K562 (cell line): ENCODE data around the gene ZDHHC20. TPM values are rescaled to one million over a fixed set of nuclear protein-coding genes. Genes with fewer than 3 reads are reported as not detected.

Experiments used
- ATAC-seq: fragments of 200-7000 bp; cut with Tn5 transposase; 3 replicates; pipeline ENCODE4 v1.9.1; 2020; ENCODE audit warnings: moderate library complexity
- BruUV-seq: library from RNA; stranded (reverse); fragments of 400-500 nt; replicated peaks from 2 replicates; lab custom pipeline; 2021; lab: Mats Ljungman, UMichigan
- CTCF ChIA-PET: fragments of 300-600 bp; formaldehyde crosslinking; extraction: SDS; loops from one replicate; lab custom pipeline; 2021; ENCODE audit warnings: low intra/inter-chr PET ratio; lab: Yijun Ruan, JAX
- POLR2A ChIA-PET: fragments of 300-600, 350-650 bp; sonication (Branson Sonifier 250); formaldehyde crosslinking; extraction: SDS; loops from one replicate; lab custom pipeline; 2021; ENCODE audit warnings: antibody characterized with exemption, inconsistent platforms; lab: Yijun Ruan, JAX
- DNase-seq, 4 experiments: peaks; one replicate each; pipeline versions ENCODE4 v3.0.0 to v3.0.0-alpha.2; 2011 to 2018; ENCODE audit warnings: low spot score in 3 of 4, mixed read lengths in 3 of 4; ENCODE audit errors: extremely low read depth in 1 of 4
- FAIRE-seq: peaks from 2 replicates; lab custom pipeline; 2011; peaks lifted over from hg19 to GRCh38; lab: Jason Lieb, UNC
- H2AFZ ChIP-seq: 2 replicates; pipeline ENCODE4 v1.6.0; 2011; ENCODE audit warnings: low read depth, low read length, control low read depth, inconsistent platforms
- H3K27ac ChIP-seq: fragments of 200-600 bp; 3 replicates; pipeline ENCODE4 v1.8.0; 2011; ENCODE audit warnings: low read depth, mild to moderate bottlenecking, control low read depth, inconsistent platforms, low read length, moderate library complexity, mixed read lengths; ENCODE audit errors: extremely low read depth
- H3K27me3 ChIP-seq, 2 experiments: fragments of 300-600 bp in 1 of 2; 2 replicates in 1 of 2; 3 replicates in 1 of 2; pipeline versions ENCODE4 v1.6.0 to v1.8.0; 2011; ENCODE audit warnings: inconsistent platforms in 2 of 2, low read length in 2 of 2, mild to moderate bottlenecking in 1 of 2, mixed read lengths in 1 of 2, moderate library complexity in 1 of 2; ENCODE audit not compliant: control insufficient read depth in 2 of 2, insufficient read depth in 2 of 2
- H3K36me3 ChIP-seq: fragments of 300-600 bp; 3 replicates; pipeline ENCODE4 v1.8.0; 2011; ENCODE audit warnings: mild to moderate bottlenecking, low read length, inconsistent platforms; ENCODE audit not compliant: control insufficient read depth, insufficient read depth
- H3K4me1 ChIP-seq, 2 experiments: fragments of 200-600 bp in 1 of 2; replicated peaks in 1 of 2; 2 replicates in 1 of 2; 3 replicates in 1 of 2; pipeline versions ENCODE4 v1.5.1 to v1.8.0; 2011; ENCODE audit warnings: inconsistent platforms in 2 of 2, low read length in 2 of 2, mild to moderate bottlenecking in 1 of 2, mixed read lengths in 1 of 2, moderate library complexity in 1 of 2; ENCODE audit not compliant: control insufficient read depth in 2 of 2, insufficient read depth in 2 of 2
- H3K4me2 ChIP-seq: 2 replicates; pipeline ENCODE4 v1.6.1; 2011; ENCODE audit warnings: low read length, control low read depth, inconsistent platforms, mixed read lengths; ENCODE audit not compliant: insufficient read depth
- H3K4me3 ChIP-seq: fragments of 200-600 bp; sonication (generic), shearing (Covaris generic); 2 replicates; pipeline ENCODE4 v1.5.1; 2016; ENCODE audit warnings: control low read depth, inconsistent platforms
- H3K79me2 ChIP-seq: fragments of 200-600 bp; 3 replicates; pipeline ENCODE4 v1.8.0; 2011; ENCODE audit warnings: low read length, inconsistent platforms; ENCODE audit not compliant: control insufficient read depth, insufficient read depth
- H3K9ac ChIP-seq, 2 experiments: 2 replicates each; pipeline versions ENCODE4 v1.6.0 to v1.6.1; 2011; ENCODE audit warnings: low read depth in 2 of 2, low read length in 2 of 2, control low read depth in 1 of 2, inconsistent platforms in 1 of 2, mild to moderate bottlenecking in 1 of 2, mixed read lengths in 1 of 2; ENCODE audit not compliant: insufficient read depth in 1 of 2
- H3K9me1 ChIP-seq: one replicate; pipeline ENCODE4 v1.6.0; 2011; ENCODE audit warnings: inconsistent platforms, mild to moderate bottlenecking, low read length, moderate library complexity; ENCODE audit not compliant: control insufficient read depth, insufficient read depth
- H3K9me3 ChIP-seq: replicated peaks from 2 replicates; pipeline ENCODE4 v1.5.1; 2011; ENCODE audit warnings: low read depth, low read length, inconsistent platforms; ENCODE audit not compliant: control insufficient read depth, insufficient read depth
- H4K20me1 ChIP-seq: replicated peaks from 2 replicates; pipeline ENCODE4 v1.6.1; 2011; ENCODE audit warnings: low read length, inconsistent platforms, mixed read lengths; ENCODE audit not compliant: control insufficient read depth, insufficient read depth
- FUS ChIP-seq: fragments of 200-400 bp; formaldehyde crosslinking; optimal IDR thresholded peaks from 2 replicates; pipeline ENCODE3; 2017; ENCODE audit warnings: low read depth, low read length
- SIN3A ChIP-seq, 2 experiments: fragments of 150-350 bp in 1 of 2; IDR thresholded peaks; 2 replicates each; pipeline ENCODE4 v1.6.1; 2011 to 2016; ENCODE audit warnings: borderline replicate concordance in 2 of 2, low read depth in 2 of 2, low read length in 2 of 2, mild to moderate bottlenecking in 2 of 2, moderate library complexity in 2 of 2; ENCODE audit not compliant: control insufficient read depth in 1 of 2
- TEAD4 ChIP-seq, 2 experiments: sonication (generic) in 1 of 2; formaldehyde crosslinking in 1 of 2; IDR thresholded peaks; 2 replicates each; pipeline versions ENCODE4 v1.6.1 to v1.8.0; 2012 to 2022; ENCODE audit warnings: borderline replicate concordance in 1 of 2, inconsistent platforms in 1 of 2, low read length in 1 of 2, mild to moderate bottlenecking in 1 of 2, missing genetic modification reagents in 1 of 2
- ZNF830 ChIP-seq: fragments of 250-450 bp; sonication (Bioruptor Pico); IDR thresholded peaks from 2 replicates; pipeline ENCODE4 v1.5.0; 2021; ENCODE audit warnings: mild to moderate bottlenecking
- WGBS: fragments of 100-300 bp; shearing (Covaris generic); methylation state at CpG from one replicate; pipeline ENCODE4 v1.1.6; 2016; ENCODE audit warnings: low coverage, mixed read lengths; ENCODE audit not compliant: insufficient coverage; ENCODE audit errors: missing lambda C conversion rate; 5-methylcytosine and 5-hydroxymethylcytosine counted together
- in situ Hi-C: fragments of 300-500 bp; cut with MboI; formaldehyde crosslinking; loops from 4 replicates; pipeline ENCODE4 v1.15.0; 2018; ENCODE audit warnings: inconsistent platforms, mixed read lengths
- intact Hi-C: fragments of 100-400 bp; cut with micrococcal nuclease; formaldehyde crosslinking; loops from 2 replicates; pipeline ENCODE4 v1.14.2; 2022
- polyA plus RNA-seq, 8 experiments: library from polyadenylated mRNA; depleted of rRNA in 4 of 8; stranded (reverse) in 5 of 8; unstranded in 3 of 8; fragments of >200 nt; fragmentation: Nextera tagmentation in 2 of 8; fragmentation: Illumina TruSeq in 1 of 8; extraction: Ambion mirVana in 2 of 8; extraction: Trizol in 1 of 8; gene quantifications; 2 replicates each; pipeline versions ENCODE4 v1.2.1 to v1.2.3, GENCODE V29; 2011 to 2014; ENCODE audit warnings: inconsistent platforms in 1 of 8, missing spikeins in 1 of 8
- total RNA-seq, 7 experiments: library from RNA; depleted of rRNA in 6 of 7; stranded (reverse); fragments of >200 nt in 6 of 7; fragmentation: Illumina TruSeq in 2 of 7; extraction: Trizol in 2 of 7; gene quantifications; 2 replicates each; pipeline versions ENCODE4 v1.2.1 to v1.2.3, GENCODE V29; 2011 to 2021; ENCODE audit warnings: low replicate concordance in 1 of 7
- TF ChIP-seq, protein P1 (sequence below): fragments of 250-450 bp; sonication (Bioruptor Pico); IDR thresholded peaks from 2 replicates; pipeline ENCODE4 v1.8.0; 2021; ENCODE audit warnings: mild to moderate bottlenecking, moderate library complexity
- TF ChIP-seq, protein P2 (sequence below), 3 experiments: fragments of 200-800 bp in 1 of 3; fragments of 250-450 bp in 1 of 3; fragments of 450-650 bp in 1 of 3; sonication (Bioruptor Pico) in 1 of 3; sonication (Bioruptor generic) in 1 of 3; formaldehyde crosslinking in 1 of 3; IDR thresholded peaks; 2 replicates each; pipeline versions ENCODE4 v1.6.1 to v1.8.0; 2016 to 2022; ENCODE audit warnings: mild to moderate bottlenecking in 2 of 3, missing genetic modification characterization in 2 of 3, missing compliant biosample characterization in 1 of 3, moderate library complexity in 1 of 3

Gene ZDHHC20
- total and polyA plus RNA-seq, 9 of the 15 experiments (the other 6 are each of a cell fraction or from before 2014, with no cell fraction given), result 2.7 to 20.9 (median 15.8) TPM

DNA sequence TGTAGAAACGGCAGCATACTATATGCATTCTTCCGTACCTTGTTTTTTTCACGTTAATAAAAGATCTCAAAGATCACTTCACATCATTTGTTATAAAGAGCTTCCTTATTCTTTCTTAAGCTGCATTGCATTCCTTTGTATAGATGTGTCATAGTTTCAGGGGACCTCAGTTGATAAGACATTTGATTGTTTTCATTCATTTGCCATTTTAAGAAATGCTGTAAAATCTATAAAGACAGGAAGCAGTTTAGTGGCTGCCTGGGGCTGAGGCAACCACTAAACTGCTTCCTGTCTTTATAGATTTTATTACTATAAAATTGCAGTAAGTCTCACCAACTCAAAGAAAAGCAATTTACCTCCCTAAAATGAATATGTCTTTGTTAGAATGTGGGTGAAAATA is 59.4 kb downstream of the ZDHHC20 start (continued):
- TF ChIP-seq, protein P1, sequence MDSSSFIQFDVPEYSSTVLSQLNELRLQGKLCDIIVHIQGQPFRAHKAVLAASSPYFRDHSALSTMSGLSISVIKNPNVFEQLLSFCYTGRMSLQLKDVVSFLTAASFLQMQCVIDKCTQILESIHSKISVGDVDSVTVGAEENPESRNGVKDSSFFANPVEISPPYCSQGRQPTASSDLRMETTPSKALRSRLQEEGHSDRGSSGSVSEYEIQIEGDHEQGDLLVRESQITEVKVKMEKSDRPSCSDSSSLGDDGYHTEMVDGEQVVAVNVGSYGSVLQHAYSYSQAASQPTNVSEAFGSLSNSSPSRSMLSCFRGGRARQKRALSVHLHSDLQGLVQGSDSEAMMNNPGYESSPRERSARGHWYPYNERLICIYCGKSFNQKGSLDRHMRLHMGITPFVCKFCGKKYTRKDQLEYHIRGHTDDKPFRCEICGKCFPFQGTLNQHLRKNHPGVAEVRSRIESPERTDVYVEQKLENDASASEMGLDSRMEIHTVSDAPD (CRISPR knock-in tag), result no peak

GRCh38 chr13:21395953-21396352 is 63.1 kb downstream of the ZDHHC20 start:
- 25% methylated on average over 1 of the region's 3 CpGs for WGBS
- H4K20me1 ChIP-seq, result no peaks in the 10 kb centered on the region
- TF ChIP-seq ZNF830, result no peak
- no peak for TF ChIP-seq FUS
- TF ChIP-seq TEAD4 (IDR thresholded peaks at IDR 0.05; ENCODE audit: low read length), result no peak
- no peak for TF ChIP-seq TEAD4 (CRISPR knock-in tag; IDR thresholded peaks at IDR 0.05; ENCODE audit: borderline replicate concordance)
- TF ChIP-seq, protein P2, sequence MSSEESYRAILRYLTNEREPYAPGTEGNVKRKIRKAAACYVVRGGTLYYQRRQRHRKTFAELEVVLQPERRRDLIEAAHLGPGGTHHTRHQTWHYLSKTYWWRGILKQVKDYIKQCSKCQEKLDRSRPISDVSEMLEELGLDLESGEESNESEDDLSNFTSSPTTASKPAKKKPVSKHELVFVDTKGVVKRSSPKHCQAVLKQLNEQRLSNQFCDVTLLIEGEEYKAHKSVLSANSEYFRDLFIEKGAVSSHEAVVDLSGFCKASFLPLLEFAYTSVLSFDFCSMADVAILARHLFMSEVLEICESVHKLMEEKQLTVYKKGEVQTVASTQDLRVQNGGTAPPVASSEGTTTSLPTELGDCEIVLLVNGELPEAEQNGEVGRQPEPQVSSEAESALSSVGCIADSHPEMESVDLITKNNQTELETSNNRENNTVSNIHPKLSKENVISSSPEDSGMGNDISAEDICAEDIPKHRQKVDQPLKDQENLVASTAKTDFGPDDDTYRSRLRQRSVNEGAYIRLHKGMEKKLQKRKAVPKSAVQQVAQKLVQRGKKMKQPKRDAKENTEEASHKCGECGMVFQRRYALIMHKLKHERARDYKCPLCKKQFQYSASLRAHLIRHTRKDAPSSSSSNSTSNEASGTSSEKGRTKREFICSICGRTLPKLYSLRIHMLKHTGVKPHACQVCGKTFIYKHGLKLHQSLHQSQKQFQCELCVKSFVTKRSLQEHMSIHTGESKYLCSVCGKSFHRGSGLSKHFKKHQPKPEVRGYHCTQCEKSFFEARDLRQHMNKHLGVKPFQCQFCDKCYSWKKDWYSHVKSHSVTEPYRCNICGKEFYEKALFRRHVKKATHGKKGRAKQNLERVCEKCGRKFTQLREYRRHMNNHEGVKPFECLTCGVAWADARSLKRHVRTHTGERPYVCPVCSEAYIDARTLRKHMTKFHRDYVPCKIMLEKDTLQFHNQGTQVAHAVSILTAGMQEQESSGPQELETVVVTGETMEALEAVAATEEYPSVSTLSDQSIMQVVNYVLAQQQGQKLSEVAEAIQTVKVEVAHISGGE (CRISPR knock-in tag; IDR thresholded peaks at IDR 0.05), result no peak
- TF ChIP-seq SIN3A (IDR thresholded peaks at IDR 0.05; ENCODE audit: borderline replicate concordance in 2 of 2, control insufficient read depth in 1 of 2, low read depth in 2 of 2, low read length in 2 of 2), result no peak
- no peak overlapping the region for H3K4me2 ChIP-seq
- H3K9me1 ChIP-seq, result no peaks in the 10 kb centered on the region
- H3K4me3 ChIP-seq, result no peak overlapping the region
- peaks cover 6% of the 10 kb centered on the region; the same call in 1 of the 3 replicates for H3K36me3 ChIP-seq
- no peaks in the 10 kb centered on the region for H3K27me3 ChIP-seq
- ChIA-PET POLR2A (no interaction called here), CTCF (no interaction called here)
- no peak overlapping the region for H2AFZ ChIP-seq
- no peaks in the 10 kb centered on the region for H3K9me3 ChIP-seq
- BruUV-seq, result no TSS peak
- in situ Hi-C loops, result no loop called here
- no peaks in the 10 kb centered on the region for H3K4me1 ChIP-seq
- intact Hi-C loops, result no loop called here
- H3K27ac ChIP-seq, result no peak overlapping the region
- H3K9ac ChIP-seq, result no peak overlapping the region
- no peak for DNase-seq
- ATAC-seq, result no peak
- no peaks in the 10 kb centered on the region for H3K79me2 ChIP-seq
- no peak for FAIRE-seq
